GM19438 (cell line): Measurements from ENCODE around the gene PSKH1.

ENCODE experiments used
- ATAC-seq: cut with Tn5 transposase; IDR thresholded peaks from one replicate; pipeline ENCODE4 v1.9.1; 2021; ENCODE audit warnings: low read depth; ENCODE audit not compliant: unreplicated experiment

PSKH1 gene

GRCh38 chr16:67864594-67864993 is 28.5 kb upstream of the PSKH1 start:
- no peak for ATAC-seq

- no peak for ATAC-seq
These were observed 27.7 kb upstream of the PSKH1 start for GRCh38 chr16:67865318-67865717.

- no peak for ATAC-seq
These were observed 24.8 kb upstream of the PSKH1 start for GRCh38 chr16:67868290-67868689.

- ATAC-seq = no peak
These were observed 23.4 kb upstream of the PSKH1 start for GRCh38 chr16:67869653-67870052.

GRCh38 chr16:67871256-67871655 is 21.8 kb upstream of the PSKH1 start:
- ATAC-seq = no peak

GRCh38 chr16:67872131-67872630 is 20.9 kb upstream of the PSKH1 start:
- no peak for ATAC-seq

- ATAC-seq = peak; percentile 80
These were observed 20.2 kb upstream of the PSKH1 start, which contains the start of gene EDC4 for GRCh38 chr16:67872631-67873434. Gene EDC4 (plus strand): TSS chr16:67873052. CDS start chr16:67873262, 210 bp downstream.

GRCh38 chr16:67873435-67874370 is 19.4 kb upstream of the PSKH1 start:
- no peak for ATAC-seq

- ATAC-seq = no peak
These were observed 18.7 kb upstream of the PSKH1 start for GRCh38 chr16:67874372-67874771.

- no peak for ATAC-seq
These were observed 16.0 kb upstream of the PSKH1 start for GRCh38 chr16:67877064-67877463.

- ATAC-seq = no peak
These were observed 14.8 kb upstream of the PSKH1 start for GRCh38 chr16:67878232-67878631.

- ATAC-seq = no peak
These were observed 14.2 kb upstream of the PSKH1 start for GRCh38 chr16:67878846-67879245.

- ATAC-seq = no peak
These were observed 13.6 kb upstream of the PSKH1 start for GRCh38 chr16:67879462-67879861.

- no peak for ATAC-seq
These were observed 13.1 kb upstream of the PSKH1 start for GRCh38 chr16:67879936-67880335.

- ATAC-seq = no peak
These were observed 12.5 kb upstream of the PSKH1 start for GRCh38 chr16:67880584-67880983.

- no peak for ATAC-seq
These were observed 11.4 kb upstream of the PSKH1 start for GRCh38 chr16:67881621-67882161.

- no peak for ATAC-seq
These were observed 10.5 kb upstream of the PSKH1 start for GRCh38 chr16:67882374-67883145.

- ATAC-seq = no peak
These were observed 9.7 kb upstream of the PSKH1 start for GRCh38 chr16:67883146-67883871.

GRCh38 chr16:67883872-67884261 is 9.2 kb upstream of the PSKH1 start:
- no peak for ATAC-seq

- no peak for ATAC-seq
These were observed 8.4 kb upstream of the PSKH1 start, which contains the start of gene NRN1L for GRCh38 chr16:67884684-67885083. Gene NRN1L (plus strand): TSS chr16:67884885. CDS start chr16:67884904, 19 bp downstream.
